Subcutaneous adipose tissue (tissue), 4 donors: Measurements from ENCODE around the gene CRYM. TPM values are rescaled to one million over a fixed set of nuclear protein-coding genes. Genes with fewer than 3 reads are reported as not detected.

Experiments used
- total RNA-seq, 4 donors: library from RNA; depleted of rRNA; stranded (reverse); fragments of >200 nt; gene quantifications; one replicate each; pipeline ENCODE4 v1.1.0, GENCODE V29; 2016
- TF ChIP-seq, protein P1 (sequence below): fragments of 450-650 bp; IDR thresholded peaks from one replicate; pipeline ENCODE4 v1.5.1; 2016; ENCODE audit warnings: low read depth, mild to moderate bottlenecking, control low read depth, antibody characterized with exemption, moderate library complexity

CRYM gene
- total RNA-seq: 1 to 10 TPM in 2 of 4 donors, under 1 TPM in 1, not detected in 1; 0.85 to 3.1 (median 1.9) TPM

DNA sequence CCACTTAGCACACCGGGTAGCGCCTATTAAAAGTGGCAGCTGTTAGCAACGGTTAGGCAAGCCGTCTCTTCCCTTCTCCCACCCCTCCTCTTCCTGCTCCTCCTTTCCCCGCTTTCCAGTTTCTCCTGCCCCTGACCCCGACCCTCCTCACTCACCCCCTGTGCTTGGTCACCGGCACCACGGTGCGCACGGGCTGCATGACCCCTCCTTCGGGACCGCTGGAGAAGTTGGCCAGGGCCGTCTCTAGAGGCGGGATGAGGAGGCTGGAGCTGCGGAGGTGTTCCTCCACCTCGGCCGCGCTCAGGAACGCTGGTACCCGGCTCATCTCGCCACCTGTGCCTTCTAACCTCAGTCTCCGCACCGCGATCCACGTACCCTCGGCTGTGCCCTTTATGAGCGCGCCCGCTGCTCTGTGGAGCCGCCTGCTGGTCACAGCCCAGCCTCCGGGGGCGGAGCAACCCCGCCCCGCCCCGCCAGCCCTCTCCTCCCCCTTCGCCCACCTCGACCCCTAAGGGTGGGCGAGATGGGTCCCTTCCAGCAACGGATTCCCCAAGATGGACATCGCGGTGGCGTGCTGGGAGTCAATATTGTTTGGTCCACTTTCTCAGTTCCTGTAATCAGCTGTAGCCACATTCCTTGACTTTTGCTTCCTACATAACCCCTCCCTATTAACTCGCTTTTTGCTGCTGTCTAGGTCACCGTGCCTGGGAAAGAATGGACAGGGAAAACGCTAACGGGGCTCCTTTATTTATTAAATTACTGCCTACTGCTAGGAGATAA, at the start of gene CRYM:
TSS of gene CRYM (minus strand) at position 364 of the 780 bp plus-strand sequence. CDS start at position 325, 39 bp downstream.
- TF ChIP-seq, protein P1, sequence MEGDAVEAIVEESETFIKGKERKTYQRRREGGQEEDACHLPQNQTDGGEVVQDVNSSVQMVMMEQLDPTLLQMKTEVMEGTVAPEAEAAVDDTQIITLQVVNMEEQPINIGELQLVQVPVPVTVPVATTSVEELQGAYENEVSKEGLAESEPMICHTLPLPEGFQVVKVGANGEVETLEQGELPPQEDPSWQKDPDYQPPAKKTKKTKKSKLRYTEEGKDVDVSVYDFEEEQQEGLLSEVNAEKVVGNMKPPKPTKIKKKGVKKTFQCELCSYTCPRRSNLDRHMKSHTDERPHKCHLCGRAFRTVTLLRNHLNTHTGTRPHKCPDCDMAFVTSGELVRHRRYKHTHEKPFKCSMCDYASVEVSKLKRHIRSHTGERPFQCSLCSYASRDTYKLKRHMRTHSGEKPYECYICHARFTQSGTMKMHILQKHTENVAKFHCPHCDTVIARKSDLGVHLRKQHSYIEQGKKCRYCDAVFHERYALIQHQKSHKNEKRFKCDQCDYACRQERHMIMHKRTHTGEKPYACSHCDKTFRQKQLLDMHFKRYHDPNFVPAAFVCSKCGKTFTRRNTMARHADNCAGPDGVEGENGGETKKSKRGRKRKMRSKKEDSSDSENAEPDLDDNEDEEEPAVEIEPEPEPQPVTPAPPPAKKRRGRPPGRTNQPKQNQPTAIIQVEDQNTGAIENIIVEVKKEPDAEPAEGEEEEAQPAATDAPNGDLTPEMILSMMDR: no peak

DNA sequence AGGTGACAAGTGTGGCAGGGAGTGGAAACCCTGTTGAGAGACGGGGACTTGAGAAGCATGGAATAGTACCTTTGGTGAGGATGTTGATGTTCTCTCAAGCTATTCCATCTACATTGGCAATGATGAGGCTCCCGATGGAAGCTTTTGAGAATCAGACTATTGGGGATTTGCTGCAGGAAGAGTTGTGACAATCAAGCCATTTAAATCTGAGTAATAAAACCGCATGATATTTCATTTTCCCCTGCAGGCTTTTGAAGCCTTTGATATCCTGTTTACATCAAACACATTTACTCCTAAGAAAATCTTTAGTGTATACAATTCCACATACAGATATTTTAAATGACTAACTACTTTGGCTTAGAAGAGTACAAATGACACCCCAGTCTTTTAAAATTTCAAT, 49.0 kb upstream of the CRYM start:
- TF ChIP-seq, protein P1: no peak

DNA sequence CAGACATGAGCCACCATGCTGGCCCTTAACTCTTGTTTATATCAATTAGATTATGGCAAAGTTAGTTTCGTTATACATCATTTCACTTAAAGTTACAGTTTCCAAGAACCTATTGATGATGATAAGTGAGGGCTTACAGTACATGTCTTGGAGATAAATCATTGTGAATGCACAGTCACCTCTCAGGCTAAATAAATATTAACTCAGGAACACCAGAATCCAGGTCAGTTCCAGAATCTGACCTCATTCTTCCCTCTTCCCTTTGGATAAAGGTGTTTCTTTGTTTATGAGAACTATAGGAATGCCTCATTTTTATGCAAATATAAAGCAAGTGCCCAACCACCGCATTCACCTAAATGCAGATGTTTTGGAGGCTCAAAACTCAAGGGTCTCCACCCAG, 48.4 kb upstream of the CRYM start:
- TF ChIP-seq, protein P1: no peak

DNA sequence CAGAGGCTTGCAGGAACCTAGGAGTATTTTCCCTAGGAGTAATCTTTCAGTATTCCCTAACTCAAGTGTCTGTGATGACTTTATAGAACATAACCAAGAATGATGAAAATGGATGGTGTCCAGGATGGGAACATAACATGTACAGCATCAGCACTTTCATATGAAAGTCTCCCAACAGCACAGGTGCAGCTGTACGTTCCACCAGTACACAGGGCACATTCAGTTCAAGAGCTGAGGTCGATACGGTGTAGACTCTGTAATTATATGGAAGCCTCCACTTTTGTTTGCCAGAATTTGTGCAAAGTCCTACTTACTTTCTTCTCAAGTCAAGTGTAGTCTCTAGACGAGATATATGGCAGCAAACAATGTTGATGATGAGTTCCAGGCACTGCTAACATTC, 46.2 kb upstream of the CRYM start:
- TF ChIP-seq, protein P1: no peak

DNA sequence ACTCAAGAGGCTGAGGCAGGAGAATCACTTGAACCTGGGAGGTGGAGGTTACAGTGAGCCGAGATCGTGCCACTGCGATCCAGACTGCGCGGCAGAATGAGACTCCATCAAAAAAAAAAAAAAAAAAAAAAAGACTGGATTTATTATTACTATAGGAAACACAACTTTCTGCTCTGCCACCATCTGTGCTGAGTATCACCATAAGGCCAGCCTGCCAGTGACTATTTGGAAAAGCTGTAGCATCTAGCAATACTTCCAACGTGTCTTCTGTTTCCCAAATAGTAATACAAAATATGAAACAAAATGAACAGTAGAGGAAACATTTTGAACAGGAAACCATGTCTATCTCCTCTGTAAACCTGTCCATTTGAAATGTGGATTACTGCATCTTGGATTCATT, 43.6 kb upstream of the CRYM start:
- TF ChIP-seq, protein P1: no peak

DNA sequence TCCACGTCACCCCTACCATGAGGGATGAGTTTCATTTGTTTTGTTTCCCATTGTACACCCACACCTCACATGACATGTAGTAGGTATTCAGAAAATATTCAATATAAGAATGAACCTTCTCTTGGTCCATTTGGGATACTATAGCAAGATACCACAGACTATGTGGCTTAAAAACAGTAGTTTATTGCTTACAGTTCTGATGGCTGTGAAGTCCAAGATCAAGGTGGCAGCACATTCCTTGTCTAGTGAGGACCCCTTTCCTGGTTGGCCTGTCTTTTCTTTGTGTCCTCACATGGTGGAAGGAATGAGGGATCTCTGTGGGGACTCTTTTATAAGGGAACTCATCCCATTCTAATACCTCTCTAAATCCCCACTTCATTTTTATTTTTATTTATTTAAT, 36.2 kb upstream of the CRYM start:
- TF ChIP-seq, protein P1: no peak

DNA sequence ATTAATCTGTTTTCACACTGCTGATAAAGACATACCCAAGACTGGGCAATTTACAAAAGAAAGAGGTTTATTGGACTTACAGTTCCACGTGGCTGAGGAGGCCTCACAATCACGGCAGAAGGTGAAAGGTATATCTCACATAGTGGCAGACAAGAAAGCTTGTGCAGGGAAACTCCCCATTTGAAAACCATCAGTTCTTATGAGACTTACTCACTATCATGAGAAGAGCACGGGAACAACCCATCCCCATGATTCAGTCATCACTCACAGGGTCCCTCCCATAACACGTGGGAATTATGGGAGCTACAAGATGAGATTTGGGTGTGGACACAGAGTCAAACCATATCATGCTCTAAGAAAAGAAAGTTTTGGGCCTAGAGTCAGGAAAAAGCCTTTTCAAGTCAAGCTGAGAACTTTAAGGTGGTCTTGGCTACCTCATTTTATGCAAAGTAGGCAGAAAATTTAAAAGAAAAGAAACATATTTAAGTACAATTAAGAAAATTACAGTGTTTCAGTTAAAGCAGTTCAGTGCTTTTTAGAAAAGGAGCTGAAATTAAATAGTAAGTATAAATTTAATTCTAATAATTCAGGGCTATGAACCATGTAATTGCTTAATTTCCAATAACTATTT, 24.9 kb upstream of the CRYM start:
- TF ChIP-seq, protein P1: no peak
